ENCODE data around the gene ALAS1. TPM values are rescaled to one million over a fixed set of nuclear protein-coding genes. Genes with fewer than 3 reads are reported as not detected.

Gene ALAS1
- total and polyA plus RNA-seq, 2 of the 13 experiments (the other 11 are each of a cell fraction or from before 2014, with no cell fraction given) = 36.0 to 43.2 TPM

GRCh38 chr3:52176951-52177700 lies 20.8 kb upstream of the ALAS1 start (continued):
- TF ChIP-seq ZNF318 (CRISPR knock-in tag; IDR thresholded peaks at IDR 0.05) (no peak), EP300 (IDR thresholded peaks at IDR 0.05; ENCODE audit: low read depth in 2 of 2, low read length in 2 of 2) (peak; percentile 27 to 48; a peak in 2 of 4 replicates), EP300 (CRISPR knock-in tag; IDR thresholded peaks at IDR 0.05; ENCODE audit: borderline replicate concordance) (no peak), ZNF672 (CRISPR knock-in tag; IDR thresholded peaks at IDR 0.05) (no peak)

Data from HepG2 (cell line).